Measurements from ENCODE around the gene COL9A2.
A peak's percentile ranks its signal among the peaks of the same experiment; 100 is the strongest.

The COL9A2 gene

GRCh38 chr1:40317394-40318074 lies 448 bp upstream of the COL9A2 start:
- DNase-seq: no peak

DNA sequence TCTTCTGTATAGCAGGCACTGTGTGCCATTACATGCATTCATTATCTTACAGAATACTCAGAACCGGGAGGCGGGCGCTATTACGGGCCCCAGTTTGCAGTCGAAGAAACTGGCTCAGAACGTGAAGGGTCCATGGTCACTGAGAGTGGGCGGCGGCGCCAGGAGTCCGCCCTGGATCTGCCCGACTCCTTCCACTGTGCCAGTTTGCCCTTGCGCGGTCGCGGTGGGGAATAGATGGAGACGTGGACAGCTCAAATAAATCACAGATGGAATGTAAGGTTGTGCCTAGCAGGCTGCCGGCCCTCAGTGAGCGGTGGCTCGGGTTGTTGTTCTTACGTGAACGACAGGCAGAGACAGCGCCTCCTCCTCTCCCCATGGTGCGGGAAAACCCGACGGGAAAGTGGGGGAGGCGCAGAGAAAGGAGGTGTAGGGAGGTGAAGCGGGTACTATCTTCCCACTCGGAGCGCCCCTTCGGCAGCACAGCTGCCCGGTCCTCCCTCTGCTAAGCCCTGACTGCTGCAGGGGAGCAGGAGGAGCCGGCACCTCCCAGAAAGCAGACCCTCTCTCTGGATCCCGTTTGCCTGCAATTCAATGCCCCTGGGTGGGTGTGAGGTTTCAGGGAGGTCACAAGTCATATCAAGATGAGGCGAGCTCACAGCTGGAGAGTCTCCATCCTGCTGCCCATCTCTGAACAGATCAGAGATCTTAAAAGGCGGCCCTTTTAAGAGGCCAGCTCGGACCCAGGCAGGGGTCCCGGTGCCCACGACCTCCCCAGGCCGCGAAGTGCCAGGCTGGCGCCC lies 1.1 kb downstream of the COL9A2 start:
- no peak for DNase-seq

GRCh38 chr1:40315239-40315794 lies 1.8 kb downstream of the COL9A2 start:
- peak; percentile 83 to 85 for DNase-seq

GRCh38 chr1:40314721-40315238 lies 2.3 kb downstream of the COL9A2 start:
- no peak for DNase-seq

- no peak for DNase-seq
These were observed 2.9 kb downstream of the COL9A2 start for GRCh38 chr1:40313958-40314720.

GRCh38 chr1:40313329-40313957 lies 3.6 kb downstream of the COL9A2 start:
- no peak for DNase-seq

DNA sequence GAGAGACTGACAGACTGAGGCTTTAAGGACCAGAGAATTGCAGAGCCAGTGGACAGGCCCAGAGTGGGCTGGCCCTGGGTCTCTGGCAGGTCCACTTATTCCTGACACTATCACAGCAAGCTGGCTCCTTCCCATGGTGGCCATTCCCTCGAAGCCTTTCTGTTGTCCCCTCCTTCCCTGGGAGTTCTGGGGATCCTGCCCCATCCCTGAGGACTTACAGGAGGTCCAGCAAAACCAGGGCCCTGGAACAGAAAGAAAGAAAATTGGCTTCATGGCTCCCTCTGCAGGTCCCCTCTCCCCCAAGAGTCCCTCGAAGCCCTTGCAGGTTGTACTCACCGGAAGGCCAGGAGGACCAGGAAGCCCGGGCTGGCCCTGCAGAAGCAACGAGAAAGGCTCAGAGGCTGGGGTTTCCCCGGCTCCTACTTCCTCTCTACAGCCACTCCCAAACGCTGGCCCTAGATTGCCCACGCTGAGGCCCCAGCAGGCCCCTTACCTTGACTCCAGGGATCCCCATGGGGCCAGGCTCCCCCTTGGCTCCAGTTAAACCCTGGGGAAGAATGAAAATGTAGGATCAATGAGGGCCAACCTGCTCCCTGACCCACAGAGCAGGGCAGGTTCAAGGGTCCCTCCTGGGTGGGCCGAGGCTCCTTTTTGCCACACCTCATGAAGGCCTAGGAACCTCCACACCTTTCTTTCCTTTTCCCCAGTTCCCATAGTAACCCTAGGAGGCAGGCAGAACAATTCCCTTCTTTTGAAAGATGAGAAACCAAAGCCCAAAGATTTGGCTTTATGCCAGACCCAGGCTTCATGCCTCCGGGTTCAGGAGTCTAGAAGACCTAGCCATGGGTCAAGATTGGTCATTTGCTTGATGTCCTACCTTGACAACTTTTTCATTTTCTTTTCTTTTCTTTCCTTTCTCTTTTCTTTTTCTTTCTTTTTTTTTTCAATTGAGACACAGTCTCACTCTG lies 4.6 kb downstream of the COL9A2 start:
- no peak for DNase-seq

DNA sequence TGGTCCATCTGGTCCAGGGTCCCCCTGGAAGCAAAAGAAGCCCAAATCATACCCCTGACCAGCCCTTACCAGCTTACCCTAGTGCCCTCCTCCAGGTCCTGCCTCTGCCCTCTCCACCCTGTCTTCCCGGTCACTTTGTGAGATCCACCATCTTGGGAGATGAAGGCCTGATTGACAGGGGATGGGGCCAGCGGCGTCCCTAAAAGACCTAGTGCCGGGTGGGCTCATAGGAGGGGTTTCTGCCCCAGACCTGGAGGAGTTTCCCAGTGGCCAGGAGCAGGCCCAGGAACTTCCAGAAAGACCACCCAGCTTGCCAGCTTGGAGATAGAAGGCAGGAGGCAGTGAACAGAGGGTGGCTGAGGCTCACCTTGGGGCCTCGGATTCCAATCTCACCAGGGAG lies 5.4 kb downstream of the COL9A2 start:
- DNase-seq: no peak

DNA sequence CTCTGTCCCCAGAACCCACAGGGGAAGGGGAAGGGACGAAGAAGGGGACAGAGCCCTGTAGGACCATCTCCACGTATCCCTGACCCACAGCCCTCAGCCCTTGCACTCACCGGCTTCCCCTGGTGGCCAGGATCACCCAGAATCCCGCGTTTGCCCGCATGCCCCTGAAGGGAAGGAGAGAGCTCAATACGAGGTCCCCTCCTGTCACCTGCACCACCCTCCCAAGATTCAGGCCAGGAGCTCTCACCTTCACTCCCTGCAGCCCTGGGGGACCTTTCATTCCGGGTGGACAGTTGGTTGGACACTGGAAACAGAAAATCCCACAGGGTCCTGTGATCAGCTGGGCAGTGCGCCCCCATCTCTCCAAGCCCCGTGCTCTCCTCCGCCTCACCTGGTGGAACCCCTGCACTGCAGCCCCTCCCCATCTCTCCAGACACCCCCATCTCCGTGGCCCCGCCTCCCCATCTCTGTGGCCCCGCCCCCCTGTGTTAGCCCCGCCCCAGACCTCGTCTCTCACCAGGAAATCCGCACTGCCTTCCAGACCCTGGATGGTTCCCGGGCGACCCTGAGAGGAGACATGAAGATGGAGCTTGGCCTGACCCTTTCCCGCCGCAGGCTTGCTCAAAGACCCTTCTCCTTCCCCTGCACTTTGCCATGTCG lies 6.0 kb downstream of the COL9A2 start:
- no peak for DNase-seq

DNA sequence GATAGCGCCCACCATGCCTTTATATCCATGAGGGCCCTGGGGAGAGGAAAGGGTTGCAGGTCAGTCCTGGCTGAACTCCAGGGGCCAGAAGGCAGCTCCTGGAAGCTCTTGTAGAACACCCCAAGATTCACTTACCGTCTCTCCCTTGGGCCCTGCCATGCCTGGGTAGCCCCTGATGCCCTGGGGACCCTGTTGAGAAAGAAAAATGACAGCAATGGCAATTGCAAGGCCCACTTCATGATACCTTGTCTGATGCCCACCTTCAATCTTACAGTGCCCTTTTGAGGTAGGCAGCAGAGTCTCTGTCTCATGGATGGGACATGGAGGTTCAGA lies 7.0 kb downstream of the COL9A2 start:
- DNase-seq: no peak

DNA sequence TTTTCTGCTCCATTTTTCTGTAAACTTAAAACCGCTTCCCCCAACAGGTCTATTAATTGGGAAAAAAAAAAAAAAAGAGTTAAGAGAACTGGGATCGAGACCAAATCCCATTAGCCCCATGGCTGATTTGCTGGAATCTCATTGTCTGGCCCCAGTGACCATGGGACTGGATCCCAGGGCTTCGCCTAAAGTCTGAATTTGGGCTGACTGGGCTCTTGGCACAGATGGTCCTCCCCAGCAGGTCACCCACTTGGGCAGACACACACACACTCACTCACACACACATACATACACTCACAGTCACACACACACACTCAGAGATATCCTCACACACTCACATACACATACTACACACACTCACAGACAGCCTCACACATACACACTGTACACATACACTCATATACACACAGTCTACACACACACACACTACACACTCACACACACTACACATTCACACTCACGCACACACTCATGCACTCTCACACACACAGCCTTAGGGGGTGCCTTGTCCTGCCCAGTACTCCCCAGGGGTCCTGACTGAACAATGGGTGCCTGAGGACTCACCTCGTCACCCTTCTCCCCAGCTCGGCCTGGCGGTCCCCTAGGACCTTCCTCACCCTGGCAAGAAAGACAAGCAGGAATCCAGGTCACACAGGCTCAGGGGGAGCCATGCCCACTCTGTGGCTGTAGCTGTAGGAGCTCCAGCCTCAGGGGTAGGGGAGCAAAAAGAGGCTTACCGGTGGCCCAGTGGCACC lies 7.5 kb downstream of the COL9A2 start:
- DNase-seq: no peak

DNA sequence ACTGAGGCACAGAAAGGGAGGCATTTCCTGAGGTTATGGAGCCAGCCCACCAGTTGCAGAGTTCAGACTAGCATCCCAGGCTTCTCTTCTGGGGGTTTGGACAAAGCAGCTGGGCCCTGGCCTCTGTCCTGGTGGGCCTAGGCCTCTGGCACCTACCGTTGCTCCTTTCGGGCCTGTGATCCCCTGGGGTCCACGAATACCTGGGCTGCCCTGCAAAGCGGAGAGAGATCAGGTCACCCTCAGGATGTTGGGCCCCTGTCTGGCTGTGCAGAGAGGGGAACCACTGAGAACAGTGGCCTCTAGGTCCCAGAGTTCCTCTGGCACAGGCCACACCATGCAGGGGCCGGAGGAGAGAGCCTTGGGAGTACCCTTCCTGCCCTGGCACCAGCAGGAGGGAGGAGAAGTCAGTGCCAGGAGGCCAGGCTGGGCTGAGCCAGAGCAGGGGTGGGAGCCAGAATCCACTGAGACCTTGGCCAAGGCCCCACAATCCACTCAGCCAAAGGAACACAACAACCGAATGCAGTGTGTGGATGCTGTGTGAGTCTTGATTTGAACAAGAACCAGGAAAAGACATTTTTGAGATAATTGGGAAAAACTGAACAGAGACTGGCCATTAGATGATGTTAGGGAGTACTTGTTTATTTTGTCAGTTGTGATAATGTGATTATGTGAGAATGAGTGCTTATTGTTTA lies 8.9 kb downstream of the COL9A2 start:
- no peak for DNase-seq

DNA sequence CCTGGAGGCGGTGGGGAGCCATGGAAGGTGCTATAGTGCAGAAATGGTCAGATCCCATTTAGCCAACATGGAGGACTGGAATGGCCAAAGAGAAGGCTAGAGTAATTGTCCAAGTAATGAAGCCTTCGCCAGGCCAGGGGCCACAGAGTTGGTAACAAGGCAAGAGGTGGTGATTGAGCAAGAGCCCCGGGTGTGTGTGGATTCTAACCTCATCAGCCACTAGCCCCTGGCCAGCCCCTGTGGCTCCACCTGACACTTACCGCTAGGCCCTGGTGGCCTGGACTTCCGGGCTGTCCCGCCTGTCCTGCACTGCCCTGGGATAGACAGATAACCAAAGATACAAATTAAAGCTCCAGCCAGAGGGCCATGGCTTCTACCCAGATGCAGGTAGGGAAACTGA lies 9.9 kb downstream of the COL9A2 start:
- DNase-seq: no peak

- no peak for DNase-seq
These were observed 10.8 kb downstream of the COL9A2 start for GRCh38 chr1:40306296-40306695.

DNA sequence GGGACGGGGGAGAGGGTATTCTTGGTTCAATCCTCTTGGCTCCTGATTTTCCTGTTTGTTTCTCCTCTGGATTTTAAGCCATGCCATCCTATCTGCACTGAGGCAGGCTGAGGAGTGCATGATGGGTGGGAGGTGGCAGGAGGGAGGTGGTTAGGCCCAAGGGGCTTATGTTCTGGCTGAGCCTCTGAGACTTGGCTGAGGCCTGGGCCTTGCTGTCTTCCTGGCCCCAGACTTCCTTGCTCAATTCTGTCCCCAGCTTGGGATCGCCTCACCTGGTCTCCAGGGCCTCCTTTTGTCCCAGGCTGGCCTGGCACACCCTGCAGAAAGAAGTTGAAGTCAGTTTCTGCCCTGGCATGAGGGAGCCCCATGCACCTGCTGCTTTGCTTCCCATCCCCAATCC lies 11.2 kb downstream of the COL9A2 start:
- DNase-seq: no peak

GRCh38 chr1:40305451-40305850 lies 11.6 kb downstream of the COL9A2 start:
- DNase-seq: no peak

DNA sequence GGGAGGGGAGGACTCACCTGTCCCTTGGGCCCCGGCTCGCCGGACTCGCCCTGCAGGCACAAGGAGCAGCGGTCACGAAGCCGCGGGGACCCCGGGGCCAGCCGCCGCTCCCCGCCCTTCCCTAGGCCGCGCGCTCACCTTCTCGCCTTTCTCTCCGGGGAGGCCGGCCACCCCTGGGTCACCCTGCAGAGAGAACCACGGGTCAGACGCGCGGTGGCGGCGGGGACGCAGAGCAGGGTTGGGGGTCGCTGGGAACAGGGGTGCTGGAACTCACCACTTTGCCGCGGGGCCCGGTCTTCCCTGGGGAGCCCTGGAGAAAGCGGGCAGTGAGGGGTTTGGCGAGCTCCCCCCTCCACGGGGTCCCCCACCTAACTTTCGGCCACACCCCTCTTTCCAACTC lies 13.3 kb downstream of the COL9A2 start:
- no peak for DNase-seq

- no peak for DNase-seq
These were observed 13.9 kb downstream of the COL9A2 start for GRCh38 chr1:40303051-40303771.

GRCh38 chr1:40302475-40302874 lies 14.6 kb downstream of the COL9A2 start:
- no peak for DNase-seq
